KOPT-K1 (cell line): Measurements from ENCODE around the gene GPC4.
"Not testable (repeated sequence)": the region's sequence is repeated elsewhere in the genome, so short reads cannot be mapped to it uniquely, and the experiment has no call there.

ENCODE experiments used
- H3K27ac ChIP-seq: fragments of 200-600 bp; sonication (generic); 2 replicates; pipeline ENCODE4 v1.5.1; 2016; ENCODE audit warnings: antibody characterized with exemption, mild to moderate bottlenecking, low read depth, low read length; ENCODE audit not compliant: poor library complexity, severe bottlenecking
- H3K36me3 ChIP-seq: fragments of 200-600 bp; sonication (generic); 2 replicates; pipeline ENCODE4 v1.5.1; 2017; ENCODE audit warnings: antibody characterized with exemption, mild to moderate bottlenecking, low read length, moderate library complexity; ENCODE audit not compliant: insufficient read depth
- H3K9me3 ChIP-seq: fragments of 200-600 bp; sonication (generic); 2 replicates; pipeline ENCODE4 v1.5.1; 2017; ENCODE audit warnings: antibody characterized with exemption, low read length, mild to moderate bottlenecking; ENCODE audit not compliant: insufficient read depth, poor library complexity, severe bottlenecking

The GPC4 gene

GRCh38 chrX:133314281-133314680 lies 101.0 kb downstream of the GPC4 start:
- Histone ChIP-seq H3K27ac (no peak overlapping the region), H3K36me3 (no peaks in the 10 kb centered on the region)

GRCh38 chrX:133308499-133308897 lies 106.8 kb downstream of the GPC4 start:
- no peaks in the 10 kb centered on the region for H3K9me3 ChIP-seq
- H3K36me3 ChIP-seq: no peaks in the 10 kb centered on the region
- H3K27ac ChIP-seq: no peak overlapping the region

More at GRCh38 chrX:133314281-133314680, 101.0 kb downstream of the GPC4 start:
- H3K9me3 ChIP-seq: no peaks in the 10 kb centered on the region

DNA sequence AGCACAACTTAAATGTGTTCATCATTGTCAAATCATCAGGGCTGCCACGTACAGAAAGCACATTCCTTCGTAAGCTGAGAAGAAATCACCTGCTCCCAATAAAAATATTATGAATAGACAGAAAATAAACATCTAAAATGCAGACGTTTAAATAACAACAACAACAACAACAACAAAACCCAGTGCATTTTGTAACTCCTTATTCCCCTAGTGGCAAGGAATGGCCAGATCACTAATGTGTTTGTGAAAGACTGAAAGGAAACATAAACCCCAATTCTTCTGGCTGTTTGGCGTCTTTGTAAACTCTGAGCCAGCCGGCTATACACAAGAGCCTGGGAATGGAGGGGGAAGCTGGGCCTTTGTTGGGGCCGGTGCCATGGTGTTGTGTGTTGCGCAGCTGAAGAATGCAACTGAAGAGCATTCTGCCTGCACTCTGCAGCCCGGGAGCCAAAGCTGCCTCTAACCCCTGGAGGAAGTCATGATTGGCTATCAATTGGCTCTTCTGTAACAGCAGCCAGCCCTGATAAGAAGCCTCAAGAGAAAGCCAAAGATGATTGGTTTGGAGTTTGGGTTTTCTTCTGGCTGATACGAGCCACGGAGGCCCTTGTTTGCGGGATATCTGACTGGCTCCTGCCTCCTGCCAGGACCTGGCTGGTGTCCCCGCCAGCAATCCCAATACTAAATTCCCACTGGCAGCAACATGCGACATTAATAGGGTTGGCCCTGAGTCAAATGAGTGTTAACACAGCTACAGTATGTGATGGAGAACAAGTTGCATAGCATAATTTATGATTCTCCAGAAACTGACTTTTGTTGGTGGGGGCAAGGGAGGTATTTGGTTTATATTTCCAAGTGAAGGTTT lies 107.4 kb downstream of the GPC4 start:
- Histone ChIP-seq H3K36me3 (no peaks in the 10 kb centered on the region), H3K9me3 (no peaks in the 10 kb centered on the region), H3K27ac (no peak overlapping the region)

DNA sequence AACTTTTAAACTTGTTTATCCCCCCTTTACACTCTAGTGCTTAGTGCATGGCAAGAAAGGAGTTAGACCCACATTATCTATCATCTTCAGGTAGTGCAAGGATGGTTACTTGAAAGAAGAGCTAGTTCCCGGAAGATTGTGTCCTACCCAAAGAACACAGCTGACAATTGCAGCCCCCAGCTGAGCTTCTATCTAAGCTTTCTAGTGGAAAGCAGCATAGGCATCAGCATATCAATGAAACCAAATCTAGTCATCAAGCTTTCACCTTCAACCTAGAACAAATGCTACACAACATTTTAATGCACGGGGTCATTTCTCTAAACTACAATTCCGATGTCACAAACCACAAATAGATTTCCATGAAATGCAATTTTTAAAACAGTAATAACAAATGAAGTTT lies 108.2 kb downstream of the GPC4 start:
- no peak overlapping the region for H3K27ac ChIP-seq
- no peaks in the 10 kb centered on the region for H3K9me3 ChIP-seq
- no peaks in the 10 kb centered on the region for H3K36me3 ChIP-seq

DNA sequence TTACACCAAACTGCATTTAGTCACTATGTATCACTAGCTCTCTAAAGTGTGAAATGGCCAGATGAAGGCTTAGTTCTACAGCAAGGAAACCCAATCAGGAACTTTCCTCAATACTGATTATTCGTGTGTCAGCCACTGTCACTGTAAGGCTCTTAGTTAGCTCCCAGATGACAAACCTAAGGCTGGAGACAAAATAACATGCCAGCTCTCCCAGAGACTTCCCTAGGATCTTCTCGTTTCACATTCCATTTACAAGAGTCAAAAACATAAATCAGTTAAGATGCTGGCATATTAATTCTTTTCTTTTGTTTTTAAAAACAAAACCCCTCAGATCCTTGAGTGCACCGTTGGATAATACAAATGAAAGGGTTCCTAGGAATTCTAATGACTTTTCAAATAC lies 109.0 kb downstream of the GPC4 start:
- H3K27ac ChIP-seq: no peak overlapping the region
- no peaks in the 10 kb centered on the region for H3K9me3 ChIP-seq
- H3K36me3 ChIP-seq: no peaks in the 10 kb centered on the region

- Histone ChIP-seq H3K27ac (no peak overlapping the region), H3K9me3 (no peaks in the 10 kb centered on the region), H3K36me3 (no peaks in the 10 kb centered on the region)
Measured at GRCh38 chrX:133305348-133305747, 109.9 kb downstream of the GPC4 start.

DNA sequence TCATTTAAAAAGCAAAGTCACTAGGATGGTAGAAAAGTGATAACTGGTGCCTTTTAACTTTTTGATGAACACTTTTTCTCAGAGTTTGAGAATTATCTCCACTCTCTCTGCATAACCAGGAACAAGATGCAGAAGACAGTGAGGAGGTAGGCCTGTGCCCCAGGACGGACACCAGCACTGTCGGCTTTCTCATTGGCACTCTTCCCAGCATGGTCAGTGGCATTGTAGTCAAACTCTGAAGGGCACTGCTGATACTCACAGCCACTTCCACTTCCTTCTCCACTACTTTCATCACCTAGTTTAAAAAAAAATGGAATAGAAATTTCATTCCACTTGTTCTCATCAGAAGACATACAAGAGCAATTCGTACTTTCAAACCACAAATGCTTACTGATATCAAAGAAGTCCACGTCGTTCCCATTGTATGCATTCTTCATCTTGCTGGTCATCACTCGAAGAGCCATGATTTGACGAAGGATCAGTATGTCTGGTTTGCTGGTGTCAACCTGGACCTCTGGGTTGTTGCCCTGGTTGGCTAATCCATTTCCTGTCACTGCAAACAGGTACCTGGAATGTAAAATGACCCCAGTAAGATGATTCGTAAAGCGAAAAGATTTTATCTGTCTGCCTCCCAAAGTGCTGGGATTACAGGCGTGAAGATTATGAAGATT lies 112.4 kb downstream of the GPC4 start:
- H3K36me3 ChIP-seq: no peaks in the 10 kb centered on the region
- no peaks in the 10 kb centered on the region for H3K9me3 ChIP-seq
- no peak overlapping the region for H3K27ac ChIP-seq

DNA sequence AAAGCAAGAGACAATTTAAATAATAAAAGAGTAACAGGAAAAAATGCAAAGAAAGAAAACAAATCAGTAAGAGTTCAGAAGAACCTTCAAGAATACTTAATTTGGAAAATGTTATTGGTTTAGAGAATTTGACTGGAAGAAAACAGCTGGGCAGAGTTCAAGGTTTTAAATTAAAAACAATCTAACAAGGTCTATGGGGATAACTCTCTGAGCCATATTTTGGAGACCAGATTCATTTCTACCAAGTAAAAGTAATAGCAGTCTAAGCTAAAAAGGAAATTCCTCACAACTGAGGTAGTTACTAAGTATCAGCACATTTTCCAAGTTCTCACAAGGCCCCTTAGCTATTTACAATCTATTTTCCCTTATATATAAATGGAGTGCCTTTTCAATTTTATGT lies 114.7 kb downstream of the GPC4 start:
- Histone ChIP-seq H3K27ac (no peak overlapping the region), H3K36me3 (no peaks in the 10 kb centered on the region), H3K9me3 (no peaks in the 10 kb centered on the region)

GRCh38 chrX:133297284-133297683 lies 118.0 kb downstream of the GPC4 start:
- no peaks in the 10 kb centered on the region for H3K9me3 ChIP-seq
- no peak overlapping the region for H3K27ac ChIP-seq
- no peaks in the 10 kb centered on the region for H3K36me3 ChIP-seq

DNA sequence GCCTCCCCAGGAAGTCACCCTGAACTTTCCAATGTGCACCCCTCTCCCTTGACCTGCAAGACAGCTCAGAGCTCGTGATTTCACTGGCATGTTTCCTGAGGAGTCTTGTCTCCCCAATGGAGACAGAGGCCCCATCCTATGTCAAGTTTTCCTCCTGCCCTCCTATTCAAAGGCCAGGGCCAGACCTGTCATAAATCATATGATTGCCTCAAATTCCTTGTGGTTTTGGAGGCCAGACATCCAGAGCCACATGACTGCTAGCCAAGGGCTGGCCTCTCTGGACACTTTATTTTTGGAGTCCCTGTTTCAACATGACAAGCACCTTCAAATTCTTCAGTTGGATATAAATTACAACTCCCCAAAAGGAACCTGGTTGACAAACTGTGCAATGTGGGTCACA lies 121.2 kb downstream of the GPC4 start:
- Histone ChIP-seq H3K36me3 (no peaks in the 10 kb centered on the region), H3K27ac (no peak overlapping the region), H3K9me3 (no peaks in the 10 kb centered on the region)

GRCh38 chrX:133290076-133290475 lies 125.2 kb downstream of the GPC4 start:
- Histone ChIP-seq H3K9me3 (no peaks in the 10 kb centered on the region), H3K36me3 (no peaks in the 10 kb centered on the region), H3K27ac (no peak overlapping the region)

DNA sequence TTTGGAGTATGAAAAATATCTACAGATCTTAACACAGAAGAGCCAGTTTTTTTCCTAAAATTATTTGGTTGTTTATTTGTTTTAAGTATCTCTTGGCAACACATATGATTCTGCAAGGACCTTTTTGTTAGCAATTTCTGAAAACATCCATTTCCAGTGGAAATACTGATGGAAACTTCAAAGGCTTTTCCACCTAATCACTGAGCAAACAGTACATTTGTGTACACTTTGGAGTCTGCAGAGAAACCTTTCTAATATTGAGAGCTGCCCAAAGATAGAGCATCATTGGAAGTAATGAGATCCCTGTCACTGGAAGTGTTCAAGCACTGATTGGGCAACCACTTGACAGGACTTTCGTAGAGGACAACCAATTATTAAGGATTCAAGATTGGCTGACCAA lies 127.4 kb downstream of the GPC4 start:
- Histone ChIP-seq H3K27ac (no peak overlapping the region), H3K9me3 (no peaks in the 10 kb centered on the region), H3K36me3 (no peaks in the 10 kb centered on the region)

DNA sequence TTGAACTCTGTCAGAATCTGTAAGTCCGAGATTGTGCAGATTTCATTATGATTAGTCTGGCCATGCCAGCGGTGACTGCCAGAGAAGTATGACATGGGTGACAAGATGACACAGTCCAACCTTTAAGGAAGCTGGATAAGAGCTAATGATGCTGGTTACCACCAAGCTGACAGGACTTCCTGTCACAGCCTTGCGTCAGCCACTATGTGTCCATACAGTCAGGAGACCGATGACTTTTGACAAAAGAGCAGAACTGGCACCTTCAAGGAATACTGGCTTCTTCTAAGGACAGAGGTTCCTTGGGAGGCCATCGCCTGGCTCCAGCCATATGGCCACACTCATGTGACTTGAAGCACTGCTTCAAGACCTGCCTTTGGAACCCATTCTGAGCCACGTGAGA lies 129.9 kb downstream of the GPC4 start:
- H3K9me3 ChIP-seq: no peaks in the 10 kb centered on the region
- no peaks in the 10 kb centered on the region for H3K36me3 ChIP-seq
- no peak overlapping the region for H3K27ac ChIP-seq

GRCh38 chrX:133279112-133279730 lies 136.1 kb downstream of the GPC4 start:
- H3K27ac ChIP-seq: not testable (repeated sequence)

GRCh38 chrX:133273180-133273579 lies 142.1 kb downstream of the GPC4 start:
- Histone ChIP-seq H3K27ac (no peak overlapping the region), H3K36me3 (no peaks in the 10 kb centered on the region), H3K9me3 (no peaks in the 10 kb centered on the region)

More at GRCh38 chrX:133279112-133279730, 136.1 kb downstream of the GPC4 start:
- H3K36me3 ChIP-seq, H3K9me3 ChIP-seq: not testable (repeated sequence)
